ENCODE measurements around the gene PATJ.
"Not testable (repeated sequence)": the region's sequence is repeated elsewhere in the genome, so short reads cannot be mapped to it uniquely, and the experiment has no call there.

Gene PATJ

GRCh38 chr1:62159940-62160348 lies 417.7 kb downstream of the PATJ start:
- TF ChIP-seq CTCF (IDR thresholded peaks at IDR 0.05; ENCODE audit: extremely low read depth, insufficient read depth, missing control alignments), result no peak
- in situ Hi-C loops (cut with MboI; ENCODE audit: low pct_unique_long_range_greater_than_20kb, low sequenced_read_pairs, unreplicated experiment), result loop anchor here (25.0 kb wide), 1 partner anchor 577 kb away; no protein-coding TSS in a partner anchor
- no peak for DNase-seq (ENCODE audit: low spot score)

GRCh38 chr1:62161711-62162110 lies 419.4 kb downstream of the PATJ start:
- in situ Hi-C loops (cut with MboI; ENCODE audit: low pct_unique_long_range_greater_than_20kb, low sequenced_read_pairs, unreplicated experiment), result loop anchor here (25.0 kb wide), 1 partner anchor 576 kb away; no protein-coding TSS in a partner anchor

GRCh38 chr1:62170380-62170779 lies 428.1 kb downstream of the PATJ start:
- not testable (repeated sequence) for DNase-seq (ENCODE audit: low spot score)
- in situ Hi-C loops (cut with MboI; ENCODE audit: low pct_unique_long_range_greater_than_20kb, low sequenced_read_pairs, unreplicated experiment), result loop anchor here (25.0 kb wide), 1 partner anchor 567 kb away; no protein-coding TSS in a partner anchor

More at GRCh38 chr1:62161711-62162110, 419.4 kb downstream of the PATJ start:
- TF ChIP-seq CTCF (IDR thresholded peaks at IDR 0.05; ENCODE audit: extremely low read depth, insufficient read depth, missing control alignments), result no peak
- no peak for DNase-seq (ENCODE audit: low spot score)

- peak; percentile 47 for DNase-seq (ENCODE audit: low spot score)
- in situ Hi-C loops (cut with MboI; ENCODE audit: low pct_unique_long_range_greater_than_20kb, low sequenced_read_pairs, unreplicated experiment), result loop anchor here (5.0 kb wide), 1 partner anchor 232 kb away; no protein-coding TSS in a partner anchor
These were observed 433.4 kb downstream of the PATJ start for GRCh38 chr1:62175568-62176179.

GRCh38 chr1:62176597-62177312 lies 434.5 kb downstream of the PATJ start:
- TF ChIP-seq CTCF (IDR thresholded peaks at IDR 0.05; ENCODE audit: extremely low read depth, insufficient read depth, missing control alignments), result no peak
- in situ Hi-C loops (cut with MboI; ENCODE audit: low pct_unique_long_range_greater_than_20kb, low sequenced_read_pairs, unreplicated experiment), result loop anchor here (5.0 kb wide), 1 partner anchor 231 kb away; no protein-coding TSS in a partner anchor
- DNase-seq (ENCODE audit: low spot score), result no peak

More at GRCh38 chr1:62175568-62176179, 433.4 kb downstream of the PATJ start:
- TF ChIP-seq CTCF (IDR thresholded peaks at IDR 0.05; ENCODE audit: extremely low read depth, insufficient read depth, missing control alignments), result peak; percentile 71

GRCh38 chr1:62177621-62178020 lies 435.3 kb downstream of the PATJ start:
- in situ Hi-C loops (cut with MboI; ENCODE audit: low pct_unique_long_range_greater_than_20kb, low sequenced_read_pairs, unreplicated experiment), result loop anchor here (5.0 kb wide), 1 partner anchor 230 kb away; no protein-coding TSS in a partner anchor
- TF ChIP-seq CTCF (IDR thresholded peaks at IDR 0.05; ENCODE audit: extremely low read depth, insufficient read depth, missing control alignments), result no peak
- DNase-seq (ENCODE audit: low spot score), result no peak

- in situ Hi-C loops (cut with MboI; ENCODE audit: low pct_unique_long_range_greater_than_20kb, low sequenced_read_pairs, unreplicated experiment), result loop anchor here (5.0 kb wide), 1 partner anchor 229 kb away; no protein-coding TSS in a partner anchor
- TF ChIP-seq CTCF (IDR thresholded peaks at IDR 0.05; ENCODE audit: extremely low read depth, insufficient read depth, missing control alignments), result no peak
- no peak for DNase-seq (ENCODE audit: low spot score)
These were observed 436.1 kb downstream of the PATJ start for GRCh38 chr1:62178372-62178771.

- in situ Hi-C loops (cut with MboI; ENCODE audit: low pct_unique_long_range_greater_than_20kb, low sequenced_read_pairs, unreplicated experiment); DNase-seq (ENCODE audit: low spot score): not testable (repeated sequence)
These were observed 437.8 kb downstream of the PATJ start for GRCh38 chr1:62180054-62180453.
